ENCODE measurements around the gene SMARCA1. TPM values are rescaled to one million over a fixed set of nuclear protein-coding genes. Genes with fewer than 3 reads are reported as not detected.

The SMARCA1 gene
- total RNA-seq, 1 experiment from 2014 or later = 38.8 TPM

GRCh38 chrX:129433945-129434344 lies 89.3 kb downstream of the SMARCA1 start:
- Histone ChIP-seq H2AFZ (ENCODE audit: low read depth, low read length, poor library complexity, severe bottlenecking) (no peak overlapping the region), H3K36me3 (ENCODE audit: control insufficient read depth in 1 of 2, insufficient read depth in 2 of 2, low read length in 2 of 2) (no peaks in the 10 kb centered on the region), H3K9me2 (ENCODE audit: insufficient read depth) (no peaks in the 10 kb centered on the region), H3K79me2 (ENCODE audit: insufficient read depth, low read length) (no peaks in the 10 kb centered on the region), H3K4me1 (ENCODE audit: control insufficient read depth in 1 of 2, insufficient read depth in 2 of 2, low read length in 2 of 2) (no peaks in the 10 kb centered on the region), H3K27me3 (ENCODE audit: insufficient read depth, low read length) (no peaks in the 10 kb centered on the region), H3K9me3 (ENCODE audit: control insufficient read depth in 1 of 2, insufficient read depth in 1 of 2, low read depth in 1 of 2, low read length in 2 of 2) (no peaks in the 10 kb centered on the region), H4K20me1 (ENCODE audit: insufficient read depth) (no peaks in the 10 kb centered on the region), H3K27ac (ENCODE audit: low read depth, low read length) (no peak overlapping the region), H3K4me2 (ENCODE audit: low read length) (no peak overlapping the region), H3K4me3 (replicated peaks in 1 of 2; ENCODE audit: low read depth in 1 of 2, low read length in 2 of 2) (no peak overlapping the region), H3K9ac (ENCODE audit: low read length) (no peak overlapping the region)
- CTCF ChIA-PET = no interaction called here
- TF ChIP-seq FOSL1 (IDR thresholded peaks at IDR 0.05; ENCODE audit: low read depth) (no peak), ELF1 (IDR thresholded peaks at IDR 0.05; ENCODE audit: borderline replicate concordance, low read depth) (no peak), EZH2phosphoT487 (IDR thresholded peaks at IDR 0.05; ENCODE audit: borderline replicate concordance) (no peak), REST (IDR thresholded peaks at IDR 0.05; ENCODE audit: low read depth) (no peak)
- intact Hi-C loops (cut with micrococcal nuclease) = no loop called here
- no TSS peak for BruUV-seq (replicated peaks)
- ATAC-seq (no peak), DNase-seq (ENCODE audit: low read depth, low spot score) (no peak)
- POLR2A ChIA-PET = no interaction called here
- RAD21 ChIA-PET (ENCODE audit: low non-redundant PET in 1 of 2, low total read pairs in 2 of 2, uncharacterized antibody in 2 of 2, unreplicated experiment in 2 of 2) = no interaction called here

- no peaks in the 10 kb centered on the region for H4K20me1 ChIP-seq (ENCODE audit: insufficient read depth)
- H3K36me3 ChIP-seq (ENCODE audit: control insufficient read depth in 1 of 2, insufficient read depth in 2 of 2, low read length in 2 of 2) = no peaks in the 10 kb centered on the region
- H3K9me3 ChIP-seq (ENCODE audit: control insufficient read depth in 1 of 2, insufficient read depth in 1 of 2, low read depth in 1 of 2, low read length in 2 of 2) = no peaks in the 10 kb centered on the region
- H3K9ac ChIP-seq (ENCODE audit: low read length) = no peak overlapping the region
- H3K79me2 ChIP-seq (ENCODE audit: insufficient read depth, low read length) = no peaks in the 10 kb centered on the region
- intact Hi-C loops (cut with micrococcal nuclease) = no loop called here
- ChIA-PET CTCF (no interaction called here), POLR2A (no interaction called here), RAD21 (ENCODE audit: low non-redundant PET in 1 of 2, low total read pairs in 2 of 2, uncharacterized antibody in 2 of 2, unreplicated experiment in 2 of 2) (no interaction called here)
- H3K4me1 ChIP-seq (ENCODE audit: control insufficient read depth in 1 of 2, insufficient read depth in 2 of 2, low read length in 2 of 2) = no peaks in the 10 kb centered on the region
- H2AFZ ChIP-seq (ENCODE audit: low read depth, low read length, poor library complexity, severe bottlenecking) = no peak overlapping the region
- H3K4me2 ChIP-seq (ENCODE audit: low read length) = no peak overlapping the region
- BruUV-seq (replicated peaks) = no TSS peak
- no peak overlapping the region for H3K27ac ChIP-seq (ENCODE audit: low read depth, low read length)
- ATAC-seq (no peak), DNase-seq (ENCODE audit: low read depth, low spot score) (no peak)
- H3K27me3 ChIP-seq (ENCODE audit: insufficient read depth, low read length) = no peaks in the 10 kb centered on the region
- no peaks in the 10 kb centered on the region for H3K9me2 ChIP-seq (ENCODE audit: insufficient read depth)
- TF ChIP-seq POLR2A (IDR thresholded peaks at IDR 0.05; ENCODE audit: borderline replicate concordance, extremely low read depth, insufficient read depth, insufficient read length) (no peak), ZBTB33 (IDR thresholded peaks at IDR 0.05; ENCODE audit: extremely low read depth, insufficient replicate concordance, low read length) (no peak), REST (IDR thresholded peaks at IDR 0.05; ENCODE audit: low read depth) (no peak), EGR1 (IDR thresholded peaks at IDR 0.05; ENCODE audit: low read depth) (no peak)
- no peak overlapping the region for H3K4me3 ChIP-seq (replicated peaks in 1 of 2; ENCODE audit: low read depth in 1 of 2, low read length in 2 of 2)
Observed at GRCh38 chrX:129433461-129433860, 89.8 kb downstream of the SMARCA1 start.

Data from HCT116 (cell line).